Spleen (tissue), 11 donors: Measurements from ENCODE around the gene PTPRG. TPM values are rescaled to one million over a fixed set of nuclear protein-coding genes. Genes with fewer than 3 reads are reported as not detected.

Source experiments
- DNase-seq: peaks from one replicate; pipeline ENCODE4 v3.0.0-alpha.2; 2020
- H3K27ac ChIP-seq, 8 donors: fragments of 200-600 bp; sonication (generic) in 7 of 8; 1 replicate in 4 of 8; 2 replicates in 4 of 8; pipeline versions ENCODE4 v1.5.0 to v1.8.0; 2016 to 2021; ENCODE audit warnings: inconsistent platforms in 4 of 8, mild to moderate bottlenecking in 4 of 8, moderate library complexity in 1 of 8
- H3K27me3 ChIP-seq, 7 donors: fragments of 200-600 bp; sonication (generic) in 6 of 7; replicated peaks in 1 of 7; 1 replicate in 4 of 7; 2 replicates in 3 of 7; pipeline versions ENCODE4 v1.5.0 to v1.8.0; 2016 to 2021; ENCODE audit warnings: inconsistent platforms in 3 of 7, mild to moderate bottlenecking in 1 of 7
- H3K36me3 ChIP-seq, 6 donors: fragments of 200-600 bp; sonication (generic) in 5 of 6; 1 replicate in 4 of 6; 2 replicates in 2 of 6; pipeline versions ENCODE4 v1.5.0 to v1.8.0; 2016 to 2021; ENCODE audit warnings: inconsistent platforms in 2 of 6
- H3K4me1 ChIP-seq, 6 donors: fragments of 200-600 bp; sonication (generic) in 5 of 6; 1 replicate in 3 of 6; 2 replicates in 3 of 6; pipeline versions ENCODE4 v1.5.0 to v1.8.0; 2016 to 2021; ENCODE audit warnings: inconsistent platforms in 3 of 6
- H3K4me3 ChIP-seq, 8 donors: fragments of 200-600 bp; sonication (generic) in 7 of 8; 1 replicate in 4 of 8; 2 replicates in 4 of 8; pipeline versions ENCODE4 v1.5.0 to v1.8.0; 2016 to 2021; ENCODE audit warnings: inconsistent platforms in 4 of 8, mild to moderate bottlenecking in 4 of 8, moderate library complexity in 2 of 8
- H3K9me3 ChIP-seq, 8 donors: fragments of 200-600 bp; sonication (generic) in 7 of 8; 1 replicate in 4 of 8; 2 replicates in 4 of 8; pipeline versions ENCODE4 v1.5.0 to v1.8.0; 2016 to 2021; ENCODE audit warnings: inconsistent platforms in 4 of 8
- CTCF ChIP-seq, 11 experiments: fragments of 200-600 bp in 7 of 11; fragments of 450-650 bp in 4 of 11; sonication (generic) in 4 of 11; IDR thresholded peaks in 8 of 11; conservative IDR thresholded peaks in 3 of 11; 1 replicate in 7 of 11; 2 replicates in 4 of 11; pipeline versions ENCODE4 v1.4.0 to v1.8.0; 2016 to 2021; ENCODE audit warnings: antibody characterized with exemption in 11 of 11, inconsistent platforms in 4 of 11, mild to moderate bottlenecking in 1 of 11
- POLR2A ChIP-seq, 3 donors: fragments of 450-650 bp; IDR thresholded peaks; one replicate each; pipeline ENCODE4 v1.5.1; 2017; ENCODE audit warnings: antibody characterized with exemption in 3 of 3, mild to moderate bottlenecking in 1 of 3
- POLR2AphosphoS5 ChIP-seq, 3 donors: sonication (generic); formaldehyde crosslinking; IDR thresholded peaks; one replicate each; pipeline ENCODE4 v1.5.1; 2017; ENCODE audit warnings: antibody characterized with exemption in 3 of 3
- WGBS, 5 donors: extraction: QIAGEN DNeasy Blood & Tissue Kit in 3 of 5; methylation state at CpG; one replicate each; pipeline versions ENCODE4 v1.1.5 to v1.1.7; 2013 to 2018; 5-methylcytosine and 5-hydroxymethylcytosine counted together
- intact Hi-C: fragments of 100-400 bp; cut with DNase I; formaldehyde crosslinking; loops from one replicate; pipeline ENCODE4 v1.15.0; 2023; ENCODE audit warnings: low total_unique reads
- polyA plus RNA-seq, 3 donors: library from polyadenylated mRNA; stranded (reverse); fragments of 200-250 nt; gene quantifications; one replicate each; pipeline ENCODE4 v1.2.1, GENCODE V29; 2013
- total RNA-seq, 7 donors: library from RNA; depleted of rRNA in 3 of 7; stranded (reverse); fragments of >200 nt in 3 of 7; fragmentation: NEBNext Ultra II Directional in 4 of 7; extraction: Animal tissue kit (Norgen Biotek cat#: 25700) in 4 of 7; gene quantifications; one replicate each; pipeline versions ENCODE4 v1.1.0 to v1.2.1, GENCODE V29; 2016 to 2021
- donor health status: healthy with polysubstance abuse.
- donor health status: DM: no; HTN: no; CAD: no; lungs with moderate emphysema.
- donor health status: DM: no; HTN: no; CAD: no.
- donor health status: Bipolar disorder and iron deficiency.
- donor health status: healthy.
- donor health status: DM: no; HTN: no; CAD: no.
- donor health status: DM: yes; HTN: yes; CAD: no.

The PTPRG gene
- total and polyA plus RNA-seq, 10 donors, result 0.89 to 77.0 (median 34.5) TPM

DNA sequence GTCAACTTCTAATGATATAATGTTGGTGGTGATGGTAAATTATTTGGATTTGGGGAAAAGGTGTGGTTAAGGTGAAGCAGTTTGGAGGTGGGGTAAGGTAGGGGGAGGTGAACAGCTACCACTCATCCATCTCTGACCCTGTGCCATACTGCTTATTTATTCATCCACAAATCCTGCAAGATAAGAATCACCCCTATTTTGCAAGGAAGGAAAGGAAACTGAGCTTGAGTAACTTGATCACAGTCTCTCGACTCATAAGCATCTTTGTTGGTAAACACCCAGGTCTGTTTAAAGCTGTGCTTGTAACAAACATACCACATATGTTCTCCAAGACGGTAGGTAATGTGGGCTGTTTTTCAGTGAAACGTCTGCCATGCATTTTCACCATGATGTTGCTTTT lies 67.3 kb downstream of the PTPRG start:
- intact Hi-C loops, result no loop called here
- no peaks in the 10 kb centered on the region for H3K27me3 ChIP-seq
- no peak overlapping the region for H3K4me3 ChIP-seq
- no peaks in the 10 kb centered on the region for H3K36me3 ChIP-seq
- no peak for DNase-seq
- peaks cover 0 to 5% (median 0%) of the 10 kb centered on the region in 6 donors for H3K4me1 ChIP-seq
- peaks cover 0 to 7% (median 0%) of the 10 kb centered on the region in 8 donors for H3K9me3 ChIP-seq
- H3K27ac ChIP-seq, result no peak overlapping the region
- 75 to 92% (median 81%) methylated on average over 3 of the region's 3 CpGs for WGBS, 5 donors
- no peak for TF ChIP-seq POLR2AphosphoS5 (IDR thresholded peaks at IDR 0.05)
- no peak for TF ChIP-seq CTCF (IDR thresholded peaks at IDR 0.05 in 8 of 11, conservative IDR thresholded peaks at IDR 0.05 in 3 of 11)
- TF ChIP-seq POLR2A (IDR thresholded peaks at IDR 0.05), result no peak

- Histone ChIP-seq H3K36me3 (no peaks in the 10 kb centered on the region), H3K9me3 (peaks cover 0 to 4% (median 0%) of the 10 kb centered on the region in 8 donors), H3K27me3 (no peaks in the 10 kb centered on the region), H3K4me3 (no peak overlapping the region), H3K27ac (no peak overlapping the region), H3K4me1 (peaks cover 0 to 5% (median 0%) of the 10 kb centered on the region in 6 donors)
- DNase-seq, result no peak
- WGBS, 5 donors, result 86 to 95% (median 94%) methylated on average over 4 of the region's 4 CpGs
- TF ChIP-seq POLR2AphosphoS5 (IDR thresholded peaks at IDR 0.05), result no peak
- no peak for TF ChIP-seq POLR2A (IDR thresholded peaks at IDR 0.05)
- TF ChIP-seq CTCF (IDR thresholded peaks at IDR 0.05 in 8 of 11, conservative IDR thresholded peaks at IDR 0.05 in 3 of 11), result no peak
- intact Hi-C loops, result no loop called here
Measured at GRCh38 chr3:61629442-61629841, 68.1 kb downstream of the PTPRG start.

GRCh38 chr3:61631108-61631769 lies 69.9 kb downstream of the PTPRG start:
- Histone ChIP-seq H3K9me3 (no peaks in the 10 kb centered on the region), H3K36me3 (no peaks in the 10 kb centered on the region), H3K4me1 (peaks cover 0 to 5% (median 0%) of the 10 kb centered on the region in 6 donors), H3K4me3 (no peak overlapping the region), H3K27me3 (no peaks in the 10 kb centered on the region), H3K27ac (no peak overlapping the region)
- DNase-seq, result no peak
- no peak for TF ChIP-seq POLR2AphosphoS5 (IDR thresholded peaks at IDR 0.05)
- intact Hi-C loops, result no loop called here
- WGBS, 5 donors, result 70 to 83% (median 74%) methylated on average over 2 of the region's 2 CpGs

- H3K9me3 ChIP-seq, result no peaks in the 10 kb centered on the region
- intact Hi-C loops, result no loop called here
- no peak overlapping the region for H3K27ac ChIP-seq
- peaks cover 0 to 12% (median 0%) of the 10 kb centered on the region in 6 donors for H3K4me1 ChIP-seq
- no peak for DNase-seq
- no peak overlapping the region for H3K4me3 ChIP-seq
- WGBS, 5 donors, result 96 to 99% (median 97%) methylated on average over 2 of the region's 2 CpGs
- no peaks in the 10 kb centered on the region for H3K36me3 ChIP-seq
- TF ChIP-seq CTCF (IDR thresholded peaks at IDR 0.05 in 8 of 11, conservative IDR thresholded peaks at IDR 0.05 in 3 of 11) (no peak), POLR2A (IDR thresholded peaks at IDR 0.05) (no peak), POLR2AphosphoS5 (IDR thresholded peaks at IDR 0.05) (no peak)
- H3K27me3 ChIP-seq, result no peaks in the 10 kb centered on the region
Measured at GRCh38 chr3:61632568-61633175, 71.3 kb downstream of the PTPRG start.
